HepG2 (cell line): ENCODE results near the gene SEC14L5. TPM values are rescaled to one million over a fixed set of nuclear protein-coding genes. Genes with fewer than 3 reads are reported as not detected.

ENCODE experiments used
- ATAC-seq: fragments of 200-7000 bp; cut with Tn5 transposase; 3 replicates; pipeline ENCODE4 v1.9.1; 2020; ENCODE audit warnings: mild to moderate bottlenecking, moderate library complexity
- BruUV-seq: library from RNA; stranded (reverse); fragments of 400-500 nt; replicated peaks from 2 replicates; lab custom pipeline; 2021; lab: Mats Ljungman, UMichigan
- CTCF ChIA-PET: fragments of 300-600 bp; formaldehyde crosslinking; extraction: SDS; loops from one replicate; lab custom pipeline; 2021; ENCODE audit warnings: low total read pairs, inconsistent platforms, low intra/inter-chr PET ratio; lab: Yijun Ruan, JAX
- POLR2A ChIA-PET: fragments of 350-600 bp; sonication (Branson Sonifier 250); formaldehyde crosslinking; loops from one replicate; lab custom pipeline; 2020; ENCODE audit warnings: antibody characterized with exemption, inconsistent platforms; lab: Yijun Ruan, JAX
- DNase-seq: peaks from one replicate; pipeline ENCODE4 v3.0.0-alpha.2; 2015; ENCODE audit warnings: low spot score
- FAIRE-seq: peaks from 3 replicates; lab custom pipeline; 2011; peaks lifted over from hg19 to GRCh38; lab: Jason Lieb, UNC
- H2AFZ ChIP-seq: one replicate; pipeline ENCODE4 v1.6.1; 2011; ENCODE audit warnings: low read length, inconsistent platforms
- H3K27ac ChIP-seq: fragments of 300-600 bp; 3 replicates; pipeline ENCODE4 v1.8.0; 2011; ENCODE audit warnings: mixed run types, mild to moderate bottlenecking, mixed read lengths, low read length, inconsistent platforms; ENCODE audit not compliant: insufficient read depth; ENCODE audit errors: extremely low read length
- H3K27me3 ChIP-seq, 2 experiments: fragments of 200-600 bp in 1 of 2; 2 replicates in 1 of 2; 3 replicates in 1 of 2; pipeline versions ENCODE4 v1.6.0 to v1.8.0; 2011; ENCODE audit warnings: low read length in 2 of 2, mild to moderate bottlenecking in 2 of 2, moderate library complexity in 2 of 2, inconsistent platforms in 1 of 2; ENCODE audit not compliant: insufficient read depth in 2 of 2, control insufficient read depth in 1 of 2
- H3K36me3 ChIP-seq, 2 experiments: fragments of 200-600 bp in 1 of 2; replicated peaks in 1 of 2; 2 replicates in 1 of 2; 3 replicates in 1 of 2; pipeline versions ENCODE4 v1.5.1 to v1.8.0; 2011; ENCODE audit warnings: low read length in 2 of 2, inconsistent platforms in 1 of 2; ENCODE audit not compliant: insufficient read depth in 2 of 2, control insufficient read depth in 1 of 2
- H3K4me1 ChIP-seq: 2 replicates; pipeline ENCODE4 v1.5.1; 2012; ENCODE audit warnings: low read length, inconsistent platforms; ENCODE audit not compliant: insufficient read depth
- H3K4me2 ChIP-seq: 2 replicates; pipeline ENCODE4 v1.6.0; 2011; ENCODE audit warnings: low read depth, low read length, inconsistent platforms
- H3K4me3 ChIP-seq, 3 experiments: fragments of 200-600 bp in 1 of 3; sonication (generic), shearing (Covaris generic) in 1 of 3; replicated peaks in 1 of 3; 2 replicates each; pipeline ENCODE4 v1.5.1; 2011 to 2016; ENCODE audit warnings: low read length in 3 of 3, inconsistent platforms in 2 of 3, low read depth in 2 of 3, mild to moderate bottlenecking in 2 of 3, control low read depth in 1 of 3, mixed read lengths in 1 of 3; ENCODE audit not compliant: insufficient read depth in 1 of 3
- H3K79me2 ChIP-seq: one replicate; pipeline ENCODE4 v1.6.1; 2011; ENCODE audit warnings: low read length, inconsistent platforms; ENCODE audit not compliant: insufficient read depth
- H3K9ac ChIP-seq: 2 replicates; pipeline ENCODE4 v1.6.0; 2011; ENCODE audit warnings: mild to moderate bottlenecking, low read depth, low read length, inconsistent platforms; ENCODE audit not compliant: insufficient read depth
- H3K9me3 ChIP-seq: 2 replicates; pipeline ENCODE4 v1.5.1; 2012; ENCODE audit warnings: mild to moderate bottlenecking, low read length
- H4K20me1 ChIP-seq: 2 replicates; pipeline ENCODE4 v1.6.0; 2011; ENCODE audit warnings: inconsistent platforms, mild to moderate bottlenecking, low read length, moderate library complexity; ENCODE audit not compliant: insufficient read depth
- FOXK1 ChIP-seq: sonication (generic); formaldehyde crosslinking; IDR thresholded peaks from 2 replicates; pipeline ENCODE4 v1.4.0; 2020; ENCODE audit warnings: low read depth, missing genetic modification reagents, borderline replicate concordance
- JUNB ChIP-seq: sonication (generic); formaldehyde crosslinking; IDR thresholded peaks from 2 replicates; pipeline ENCODE4 v1.8.0; 2022; ENCODE audit warnings: missing genetic modification reagents, mild to moderate bottlenecking, borderline replicate concordance
- ZFP62 ChIP-seq: sonication (generic); formaldehyde crosslinking; IDR thresholded peaks from 2 replicates; pipeline ENCODE4 v1.4.0; 2020; ENCODE audit warnings: missing genetic modification reagents
- ZNF274 ChIP-seq: sonication (generic); formaldehyde crosslinking; IDR thresholded peaks from 2 replicates; pipeline ENCODE4 v1.5.1; 2020; ENCODE audit warnings: mild to moderate bottlenecking, missing genetic modification reagents
- ZNF329 ChIP-seq: sonication (generic); formaldehyde crosslinking; IDR thresholded peaks from 2 replicates; pipeline ENCODE4 v1.9.0; 2021; ENCODE audit warnings: low read depth, mild to moderate bottlenecking, missing genetic modification reagents
- ZSCAN12 ChIP-seq: sonication (generic); formaldehyde crosslinking; IDR thresholded peaks from 2 replicates; pipeline ENCODE4 v1.9.0; 2021; ENCODE audit warnings: mild to moderate bottlenecking, missing genetic modification reagents
- WGBS: methylation state at CpG from one replicate; pipeline ENCODE4 v1.1.6; 2017; ENCODE audit warnings: low lambda C conversion rate; 5-methylcytosine and 5-hydroxymethylcytosine counted together
- in situ Hi-C: cut with HindIII; loops from 2 replicates; pipeline ENCODE4 v1.10.0; 2017; ENCODE audit warnings: low pct_unique_long_range_greater_than_20kb; ENCODE audit not compliant: extremely low pct_ligation_motif_present
- intact Hi-C: fragments of 100-400 bp; cut with micrococcal nuclease; formaldehyde crosslinking; loops from one replicate; pipeline ENCODE4 v1.10.0; 2022; ENCODE audit not compliant: unreplicated experiment
- polyA plus RNA-seq, 8 experiments: library from polyadenylated mRNA; depleted of rRNA in 3 of 8; stranded (reverse) in 7 of 8; unstranded in 1 of 8; fragments of >200 nt; fragmentation: Illumina TruSeq in 4 of 8; extraction: Trizol in 4 of 8; gene quantifications; 2 replicates each; pipeline versions ENCODE4 v1.2.1 to v1.2.3, GENCODE V29; 2011 to 2016; ENCODE audit warnings: low read depth in 4 of 8, missing spikeins in 1 of 8, mixed read lengths in 1 of 8; ENCODE audit not compliant: insufficient read depth in 1 of 8
- total RNA-seq, 5 experiments: library from RNA; depleted of rRNA; stranded (reverse); fragments of >200 nt; fragmentation: Illumina TruSeq; extraction: Trizol; gene quantifications; 2 replicates each; pipeline ENCODE4 v1.2.3, GENCODE V29; 2016; ENCODE audit warnings: low read depth in 1 of 5
- TF ChIP-seq, protein P1 (sequence below): sonication (generic); formaldehyde crosslinking; IDR thresholded peaks from 2 replicates; pipeline ENCODE4 v1.4.0; 2020; ENCODE audit warnings: mild to moderate bottlenecking, missing genetic modification reagents
- TF ChIP-seq, protein P2 (sequence below): sonication (generic); formaldehyde crosslinking; IDR thresholded peaks from 2 replicates; pipeline ENCODE4 v1.4.0; 2020; ENCODE audit warnings: mild to moderate bottlenecking, missing genetic modification reagents
- TF ChIP-seq, protein P3 (sequence below): sonication (generic); formaldehyde crosslinking; IDR thresholded peaks from 2 replicates; pipeline ENCODE4 v1.4.0; 2020; ENCODE audit warnings: mild to moderate bottlenecking, missing genetic modification reagents

SEC14L5 gene
- total and polyA plus RNA-seq, 2 of the 13 experiments (the other 11 are each of a cell fraction or from before 2014, with no cell fraction given): 0.40 to 0.42 TPM

DNA sequence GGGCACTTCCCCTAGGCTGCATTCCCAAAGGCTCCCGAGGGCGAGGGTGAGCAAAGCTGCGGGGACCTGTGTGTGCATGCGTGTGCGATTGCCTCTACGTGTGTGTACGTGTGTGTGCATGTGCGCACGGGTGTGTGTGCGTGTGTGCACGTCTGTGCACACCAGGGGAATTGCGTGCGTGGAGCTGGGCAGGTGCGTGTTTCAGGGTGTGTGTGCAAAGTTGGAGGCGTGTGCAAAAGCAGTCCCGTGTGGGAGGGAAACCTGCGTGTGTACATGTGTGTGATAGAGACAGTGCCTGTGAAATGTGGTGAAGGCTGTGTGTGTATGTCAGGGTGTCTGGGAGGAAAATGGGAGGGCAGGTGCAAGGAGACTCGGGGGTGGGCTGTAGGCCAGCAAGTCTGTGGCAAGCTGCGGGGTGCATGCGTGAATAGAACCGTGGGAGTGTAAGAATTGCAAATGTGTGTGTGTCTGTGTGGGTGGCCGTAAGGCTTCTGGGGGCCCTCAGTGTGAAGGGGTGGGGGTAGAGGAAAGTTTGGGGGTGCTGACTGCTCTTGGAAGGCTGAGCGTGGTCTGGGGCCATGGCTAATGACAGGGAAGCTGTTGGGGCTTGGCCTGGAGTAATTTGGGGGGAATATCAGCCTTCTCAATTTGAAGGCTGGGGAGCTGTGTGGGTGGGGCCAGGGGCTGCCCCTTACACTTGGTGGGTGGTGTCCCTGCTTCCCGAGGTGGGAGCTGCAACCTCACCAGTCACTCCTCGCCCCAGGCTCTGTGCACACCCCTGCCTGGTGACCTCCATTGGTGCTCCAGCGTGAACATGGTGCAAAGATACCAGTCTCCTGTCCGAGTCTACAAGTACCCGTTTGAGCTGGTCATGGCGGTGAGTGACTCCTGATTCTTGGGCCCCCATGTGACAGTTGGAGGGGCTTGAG, 644 bp downstream of the SEC14L5 start:
- intact Hi-C loops: loop anchor here (1.0 to 10.0 kb wide), 6 partner anchors 84 to 344 kb away; partner anchors contain the start of genes ALG1, EEF2KMT and UBALD1
- Histone ChIP-seq H2AFZ (no peak overlapping the region), H3K9ac (no peak overlapping the region), H3K27ac (no peak overlapping the region), H3K79me2 (no peaks in the 10 kb centered on the region), H3K4me2 (peak overlapping the region; percentile 71), H3K4me3 (peak overlapping the region; percentile 30 to 77 (median 44); a peak in 5 of 6 replicates), H3K4me1 (peaks cover 27% of the 10 kb centered on the region), H4K20me1 (no peaks in the 10 kb centered on the region), H3K36me3 (no peaks in the 10 kb centered on the region), H3K9me3 (no peaks in the 10 kb centered on the region), H3K27me3 (peaks cover 0 to 18% of the 10 kb centered on the region in 2 experiments; a peak in 3 of 5 replicates)
- ChIA-PET POLR2A (interaction anchor here (0.9 to 5.1 kb wide), 20 partner anchors 11 to 342 kb away, joined by 3 to 62 read pairs (median 7); partner anchors contain the start of genes ALG1, ANKS3, DNAAF8 and EEF2KMT), CTCF (no interaction called here)
- WGBS: 38% methylated on average over 29 of the region's 29 CpGs
- FAIRE-seq (no peak), DNase-seq (no peak), ATAC-seq (no peak)
- in situ Hi-C loops: loop anchor here (5.0 to 25.0 kb wide), 2 partner anchors 111 to 446 kb away; partner anchors contain the start of genes GLYR1 and UBN1
- no TSS peak for BruUV-seq
- TF ChIP-seq, protein P1, sequence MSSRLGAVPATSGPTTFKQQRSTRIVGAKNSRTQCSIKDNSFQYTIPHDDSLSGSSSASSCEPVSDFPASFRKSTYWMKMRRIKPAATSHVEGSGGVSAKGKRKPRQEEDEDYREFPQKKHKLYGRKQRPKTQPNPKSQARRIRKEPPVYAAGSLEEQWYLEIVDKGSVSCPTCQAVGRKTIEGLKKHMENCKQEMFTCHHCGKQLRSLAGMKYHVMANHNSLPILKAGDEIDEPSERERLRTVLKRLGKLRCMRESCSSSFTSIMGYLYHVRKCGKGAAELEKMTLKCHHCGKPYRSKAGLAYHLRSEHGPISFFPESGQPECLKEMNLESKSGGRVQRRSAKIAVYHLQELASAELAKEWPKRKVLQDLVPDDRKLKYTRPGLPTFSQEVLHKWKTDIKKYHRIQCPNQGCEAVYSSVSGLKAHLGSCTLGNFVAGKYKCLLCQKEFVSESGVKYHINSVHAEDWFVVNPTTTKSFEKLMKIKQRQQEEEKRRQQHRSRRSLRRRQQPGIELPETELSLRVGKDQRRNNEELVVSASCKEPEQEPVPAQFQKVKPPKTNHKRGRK (CRISPR knock-in tag): no peak
- TF ChIP-seq ZFP62 (CRISPR knock-in tag): no peak
- TF ChIP-seq, protein P2, sequence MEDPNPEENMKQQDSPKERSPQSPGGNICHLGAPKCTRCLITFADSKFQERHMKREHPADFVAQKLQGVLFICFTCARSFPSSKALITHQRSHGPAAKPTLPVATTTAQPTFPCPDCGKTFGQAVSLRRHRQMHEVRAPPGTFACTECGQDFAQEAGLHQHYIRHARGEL (CRISPR knock-in tag): peak; percentile 14; the same call in 1 of the 2 replicates
- TF ChIP-seq ZNF329: no peak
- TF ChIP-seq ZSCAN12 (CRISPR knock-in tag): no peak
- 0 out of 2 replicates have a peak, but pooled peaks have one; percentile 39 for TF ChIP-seq JUNB
- TF ChIP-seq, protein P3, sequence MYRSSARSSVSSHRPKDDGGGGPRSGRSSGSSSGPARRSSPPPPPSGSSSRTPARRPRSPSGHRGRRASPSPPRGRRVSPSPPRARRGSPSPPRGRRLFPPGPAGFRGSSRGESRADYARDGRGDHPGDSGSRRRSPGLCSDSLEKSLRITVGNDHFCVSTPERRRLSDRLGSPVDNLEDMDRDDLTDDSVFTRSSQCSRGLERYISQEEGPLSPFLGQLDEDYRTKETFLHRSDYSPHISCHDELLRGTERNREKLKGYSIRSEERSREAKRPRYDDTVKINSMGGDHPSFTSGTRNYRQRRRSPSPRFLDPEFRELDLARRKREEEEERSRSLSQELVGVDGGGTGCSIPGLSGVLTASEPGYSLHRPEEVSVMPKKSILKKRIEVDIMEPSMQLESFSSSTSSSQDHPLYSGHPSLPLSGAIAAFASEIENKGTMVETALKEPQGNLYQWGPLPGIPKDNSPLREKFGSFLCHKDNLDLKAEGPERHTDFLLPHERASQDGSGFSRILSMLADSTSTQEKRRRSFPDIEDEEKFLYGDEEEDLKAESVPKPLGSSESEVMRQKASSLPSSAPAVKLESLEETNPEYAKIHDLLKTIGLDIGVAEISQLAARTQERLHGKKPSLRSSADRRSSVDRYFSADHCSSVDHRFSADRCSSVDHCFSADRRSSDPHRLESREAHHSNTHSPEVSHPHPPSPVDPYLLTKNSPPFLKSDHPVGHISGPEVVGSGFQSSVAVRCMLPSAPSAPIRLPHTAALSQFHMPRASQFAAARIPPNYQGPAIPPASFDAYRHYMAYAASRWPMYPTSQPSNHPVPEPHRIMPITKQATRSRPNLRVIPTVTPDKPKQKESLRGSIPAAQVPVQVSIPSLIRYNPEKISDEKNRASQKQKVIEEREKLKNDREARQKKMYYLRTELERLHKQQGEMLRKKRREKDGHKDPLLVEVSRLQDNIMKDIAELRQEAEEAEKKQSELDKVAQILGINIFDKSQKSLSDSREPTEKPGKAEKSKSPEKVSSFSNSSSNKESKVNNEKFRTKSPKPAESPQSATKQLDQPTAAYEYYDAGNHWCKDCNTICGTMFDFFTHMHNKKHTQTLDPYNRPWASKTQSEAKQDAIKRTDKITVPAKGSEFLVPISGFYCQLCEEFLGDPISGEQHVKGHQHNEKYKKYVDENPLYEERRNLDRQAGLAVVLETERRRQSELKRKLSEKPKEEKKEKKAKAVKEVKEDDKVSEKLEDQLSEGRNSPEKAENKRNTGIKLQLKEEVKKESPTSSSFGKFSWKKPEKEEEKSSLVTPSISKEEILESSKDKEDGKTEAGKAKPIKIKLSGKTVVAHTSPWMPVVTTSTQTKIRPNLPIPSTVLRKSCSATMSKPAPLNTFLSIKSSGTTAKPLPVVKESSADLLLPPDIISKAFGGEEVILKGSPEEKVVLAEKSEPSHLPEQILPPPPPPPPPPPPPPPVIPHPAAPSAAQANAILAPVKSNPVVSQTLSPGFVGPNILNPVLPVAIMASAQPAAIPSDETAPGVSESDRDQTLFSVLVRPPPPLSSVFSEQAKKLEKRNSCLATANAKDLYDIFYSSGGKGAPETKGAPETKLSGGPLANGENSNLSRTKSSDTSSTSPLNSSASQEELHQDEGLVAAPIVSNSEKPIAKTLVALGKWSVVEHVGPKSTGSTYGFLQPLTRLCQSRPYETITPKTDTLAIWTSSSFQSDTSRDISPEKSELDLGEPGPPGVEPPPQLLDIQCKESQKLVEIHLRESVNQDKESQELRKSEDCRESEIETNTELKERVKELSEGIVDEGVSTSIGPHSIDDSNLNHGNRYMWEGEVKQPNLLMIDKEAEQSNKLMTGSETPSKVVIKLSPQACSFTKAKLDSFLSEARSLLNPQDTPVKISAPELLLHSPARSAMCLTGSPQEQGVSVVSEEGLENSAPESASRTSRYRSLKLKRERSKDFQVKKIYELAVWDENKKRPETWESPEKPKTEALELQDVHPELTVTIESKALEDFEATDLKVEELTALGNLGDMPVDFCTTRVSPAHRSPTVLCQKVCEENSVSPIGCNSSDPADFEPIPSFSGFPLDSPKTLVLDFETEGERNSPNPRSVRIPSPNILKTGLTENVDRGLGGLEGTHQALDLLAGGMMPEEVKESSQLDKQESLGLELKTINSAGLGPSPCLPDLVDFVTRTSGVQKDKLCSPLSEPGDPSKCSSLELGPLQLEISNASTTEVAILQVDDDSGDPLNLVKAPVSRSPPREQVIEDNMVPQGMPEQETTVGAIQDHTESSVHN: peak; percentile 82; the same call in 1 of the 2 replicates
- TF ChIP-seq FOXK1 (CRISPR knock-in tag): no peak
- peak; percentile 54; the same call in 1 of the 2 replicates for TF ChIP-seq ZNF274
